Kidney epithelial cell (primary cell): ENCODE results near the gene FAM120B. TPM values are rescaled to one million over a fixed set of nuclear protein-coding genes. Genes with fewer than 3 reads are reported as not detected.

Source experiments
- DNase-seq: peaks from one replicate; pipeline ENCODE4 v3.0.0-alpha.2; 2010; ENCODE audit warnings: low read depth
- H3K27me3 ChIP-seq: 2 replicates; pipeline ENCODE4 v1.6.0; 2011; ENCODE audit warnings: low read length; ENCODE audit not compliant: control insufficient read depth, insufficient read depth
- H3K36me3 ChIP-seq: 2 replicates; pipeline ENCODE4 v1.5.1; 2011; ENCODE audit warnings: low read length; ENCODE audit not compliant: control insufficient read depth, insufficient read depth
- H3K4me3 ChIP-seq: 2 replicates; pipeline ENCODE4 v1.5.1; 2011; ENCODE audit warnings: low read depth, mild to moderate bottlenecking, control low read depth, low read length
- total RNA-seq: library from RNA; depleted of rRNA; stranded (reverse); fragments of >200 nt; gene quantifications from 2 replicates; pipeline ENCODE4 v1.2.3, GENCODE V29; 2015
- TF ChIP-seq, protein P1 (sequence below): IDR thresholded peaks from 2 replicates; pipeline ENCODE4 v1.5.1; 2011; ENCODE audit warnings: mild to moderate bottlenecking, moderate library complexity, low read length, control low read depth, inconsistent platforms; ENCODE audit not compliant: insufficient read depth, poor library complexity, severe bottlenecking

Gene FAM120B
- total RNA-seq, 1 donor from 2014 or later = 12.4 TPM

DNA sequence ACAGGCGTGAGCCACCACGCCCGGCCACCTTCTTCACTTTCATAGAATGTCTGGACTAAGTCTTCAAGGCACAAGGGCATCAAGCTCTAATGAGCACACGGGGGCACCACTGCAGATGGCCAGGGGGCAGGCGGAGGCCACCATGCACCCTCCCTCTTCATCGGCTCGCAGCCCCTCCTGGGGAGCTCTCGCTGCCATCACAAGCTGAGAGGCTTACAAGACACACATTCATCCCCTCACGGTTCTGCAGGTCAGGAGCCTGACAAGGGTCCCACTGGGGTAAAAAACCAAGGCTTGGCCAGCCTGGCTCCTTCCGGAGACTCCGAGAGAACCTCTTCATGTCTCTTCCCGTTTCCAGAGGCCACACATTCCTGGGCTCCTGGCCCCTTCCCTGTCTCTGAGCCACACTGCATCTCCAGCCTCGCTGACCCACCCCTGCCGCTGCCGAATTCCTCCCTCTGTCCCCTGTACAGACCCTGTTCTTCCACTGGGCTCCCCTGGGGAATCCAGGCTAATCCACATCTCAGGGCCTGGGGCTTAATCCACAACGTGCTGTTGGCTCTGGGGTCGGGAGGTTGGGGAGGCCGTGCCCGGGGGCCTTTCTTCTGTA is 35.5 kb upstream of the FAM120B start:
- Histone ChIP-seq H3K36me3 (no peaks in the 10 kb centered on the region), H3K4me3 (no peak overlapping the region), H3K27me3 (peaks cover 27% of the 10 kb centered on the region)
- DNase-seq = no peak
- TF ChIP-seq, protein P1, sequence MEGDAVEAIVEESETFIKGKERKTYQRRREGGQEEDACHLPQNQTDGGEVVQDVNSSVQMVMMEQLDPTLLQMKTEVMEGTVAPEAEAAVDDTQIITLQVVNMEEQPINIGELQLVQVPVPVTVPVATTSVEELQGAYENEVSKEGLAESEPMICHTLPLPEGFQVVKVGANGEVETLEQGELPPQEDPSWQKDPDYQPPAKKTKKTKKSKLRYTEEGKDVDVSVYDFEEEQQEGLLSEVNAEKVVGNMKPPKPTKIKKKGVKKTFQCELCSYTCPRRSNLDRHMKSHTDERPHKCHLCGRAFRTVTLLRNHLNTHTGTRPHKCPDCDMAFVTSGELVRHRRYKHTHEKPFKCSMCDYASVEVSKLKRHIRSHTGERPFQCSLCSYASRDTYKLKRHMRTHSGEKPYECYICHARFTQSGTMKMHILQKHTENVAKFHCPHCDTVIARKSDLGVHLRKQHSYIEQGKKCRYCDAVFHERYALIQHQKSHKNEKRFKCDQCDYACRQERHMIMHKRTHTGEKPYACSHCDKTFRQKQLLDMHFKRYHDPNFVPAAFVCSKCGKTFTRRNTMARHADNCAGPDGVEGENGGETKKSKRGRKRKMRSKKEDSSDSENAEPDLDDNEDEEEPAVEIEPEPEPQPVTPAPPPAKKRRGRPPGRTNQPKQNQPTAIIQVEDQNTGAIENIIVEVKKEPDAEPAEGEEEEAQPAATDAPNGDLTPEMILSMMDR = no peak

DNA sequence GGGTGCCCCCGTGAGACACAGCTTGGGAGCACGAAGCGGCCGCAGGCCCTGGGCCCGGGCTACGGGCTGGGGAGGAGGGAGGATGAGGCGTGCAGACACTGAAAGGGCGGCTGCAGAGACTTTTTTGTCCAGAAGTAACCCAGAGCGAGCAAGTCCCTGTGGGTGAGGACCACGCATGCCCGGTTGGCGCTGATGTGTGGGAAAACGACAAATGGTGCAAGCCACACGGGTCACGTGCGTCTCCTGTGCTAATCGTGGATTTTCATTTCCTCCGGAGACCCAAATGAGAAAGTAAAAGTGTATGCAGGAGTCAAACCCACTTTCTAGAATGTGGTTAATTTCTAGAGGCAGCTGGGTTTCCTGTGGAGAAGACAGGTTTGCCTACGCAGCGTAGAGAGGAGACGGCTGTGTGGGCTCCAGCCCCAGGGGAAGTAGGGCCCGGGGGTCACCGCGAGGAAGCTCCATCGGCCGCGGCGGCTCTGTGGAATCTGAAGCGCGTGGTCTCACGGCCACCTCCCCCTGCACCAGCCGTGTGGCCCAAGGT is 34.7 kb upstream of the FAM120B start:
- TF ChIP-seq, protein P1 = no peak
- Histone ChIP-seq H3K27me3 (peaks cover 27% of the 10 kb centered on the region), H3K36me3 (no peaks in the 10 kb centered on the region), H3K4me3 (no peak overlapping the region)
- DNase-seq = no peak

- H3K4me3 ChIP-seq = no peak overlapping the region
- TF ChIP-seq, protein P1 = no peak
- no peak for DNase-seq
- H3K36me3 ChIP-seq = no peaks in the 10 kb centered on the region
- peaks cover 27% of the 10 kb centered on the region for H3K27me3 ChIP-seq
These were observed 34.1 kb upstream of the FAM120B start for GRCh38 chr6:170272341-170273065.

GRCh38 chr6:170273191-170273590 is 33.4 kb upstream of the FAM120B start:
- H3K4me3 ChIP-seq = no peak overlapping the region
- H3K27me3 ChIP-seq = peaks cover 27% of the 10 kb centered on the region
- no peaks in the 10 kb centered on the region for H3K36me3 ChIP-seq
- TF ChIP-seq, protein P1 = no peak
- DNase-seq = no peak

DNA sequence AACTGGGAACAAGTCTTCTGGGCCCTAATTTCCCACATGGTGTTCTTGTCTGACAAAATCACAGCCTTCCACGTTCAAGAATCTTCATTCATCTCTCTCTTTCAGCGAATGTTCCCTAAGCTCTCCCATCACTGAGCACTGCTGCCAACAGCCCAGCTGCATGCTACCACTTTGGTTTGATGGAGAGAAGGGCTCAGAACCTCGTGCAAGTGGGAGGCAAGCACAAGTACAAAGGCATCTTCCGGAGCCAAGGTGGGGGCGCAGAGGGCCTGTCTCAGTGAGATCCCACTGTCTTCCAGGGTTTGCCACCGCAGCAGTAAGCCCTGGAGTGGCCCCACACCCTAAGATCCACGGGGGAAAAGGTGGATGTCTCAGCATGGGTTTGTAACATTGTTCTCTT is 32.9 kb upstream of the FAM120B start:
- H3K4me3 ChIP-seq = no peak overlapping the region
- H3K27me3 ChIP-seq = peaks cover 27% of the 10 kb centered on the region
- H3K36me3 ChIP-seq = no peaks in the 10 kb centered on the region
- TF ChIP-seq, protein P1 = no peak
- no peak for DNase-seq
